GM21576 (cell line): ENCODE measurements around the gene APCDD1.
"Not testable (repeated sequence)": the region's sequence is repeated elsewhere in the genome, so short reads cannot be mapped to it uniquely, and the experiment has no call there.

Experiments
- ATAC-seq: cut with Tn5 transposase; IDR thresholded peaks from one replicate; pipeline ENCODE4 v1.9.1; 2021; ENCODE audit warnings: mild to moderate bottlenecking, moderate library complexity; ENCODE audit not compliant: unreplicated experiment

APCDD1 gene

DNA sequence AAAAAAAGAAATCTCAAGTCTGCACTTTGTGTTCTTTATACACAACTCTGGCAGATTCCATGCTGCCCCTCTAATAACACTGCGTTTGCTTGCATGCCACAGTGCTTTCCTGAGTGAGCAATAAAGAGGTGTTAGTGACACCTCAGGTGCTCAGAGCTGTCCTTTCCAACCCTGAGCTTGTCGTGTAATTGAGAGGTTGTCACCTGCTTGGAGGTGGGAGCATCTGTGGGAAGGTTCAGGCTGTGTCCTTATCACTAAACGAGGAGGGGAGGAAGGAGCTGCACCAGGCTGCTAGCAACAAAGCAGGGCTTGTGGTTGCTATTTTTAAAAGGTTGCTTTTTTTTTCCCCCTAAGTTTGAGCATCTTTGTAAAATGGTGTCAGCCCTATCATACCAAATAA lies 31.9 kb downstream of the APCDD1 start:
- no peak for ATAC-seq

DNA sequence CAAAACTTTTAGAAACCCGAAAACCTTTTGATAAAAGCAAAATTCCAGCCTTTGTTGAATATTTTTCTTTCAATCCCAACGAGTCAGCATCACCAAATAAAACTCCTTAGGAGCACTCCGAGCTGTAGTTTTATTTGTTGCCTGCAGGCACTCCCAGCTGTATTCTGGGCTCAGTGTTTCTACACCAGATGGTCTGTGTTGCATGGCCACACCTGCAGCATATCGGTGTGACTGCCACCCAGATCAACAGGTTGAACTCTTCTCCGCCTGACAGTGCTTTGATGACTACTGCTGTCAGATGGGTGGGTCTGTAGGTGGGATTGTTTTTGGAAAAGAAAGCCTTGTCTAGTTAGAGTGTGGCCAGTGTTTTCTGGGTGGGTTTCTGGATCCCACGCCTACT lies 32.7 kb downstream of the APCDD1 start:
- no peak for ATAC-seq

DNA sequence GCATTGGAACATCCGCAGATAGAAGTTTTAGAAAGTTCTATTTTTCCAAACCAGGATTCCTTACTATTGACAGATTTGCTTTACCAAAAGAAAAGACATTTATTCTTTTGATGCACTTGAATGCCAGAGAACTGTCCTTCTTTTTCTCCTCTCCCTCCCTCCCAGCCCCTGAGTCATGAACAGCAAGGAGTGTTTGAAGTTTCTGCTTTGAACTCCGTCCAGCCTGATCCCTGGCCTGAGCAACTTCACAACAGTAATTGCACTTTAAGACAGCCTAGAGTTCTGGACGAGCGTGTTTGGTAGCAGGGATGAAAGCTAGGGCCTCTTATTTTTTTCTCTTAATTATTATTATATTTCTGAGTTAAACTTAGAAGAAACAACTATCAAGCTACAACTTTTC lies 33.6 kb downstream of the APCDD1 start:
- no peak for ATAC-seq

DNA sequence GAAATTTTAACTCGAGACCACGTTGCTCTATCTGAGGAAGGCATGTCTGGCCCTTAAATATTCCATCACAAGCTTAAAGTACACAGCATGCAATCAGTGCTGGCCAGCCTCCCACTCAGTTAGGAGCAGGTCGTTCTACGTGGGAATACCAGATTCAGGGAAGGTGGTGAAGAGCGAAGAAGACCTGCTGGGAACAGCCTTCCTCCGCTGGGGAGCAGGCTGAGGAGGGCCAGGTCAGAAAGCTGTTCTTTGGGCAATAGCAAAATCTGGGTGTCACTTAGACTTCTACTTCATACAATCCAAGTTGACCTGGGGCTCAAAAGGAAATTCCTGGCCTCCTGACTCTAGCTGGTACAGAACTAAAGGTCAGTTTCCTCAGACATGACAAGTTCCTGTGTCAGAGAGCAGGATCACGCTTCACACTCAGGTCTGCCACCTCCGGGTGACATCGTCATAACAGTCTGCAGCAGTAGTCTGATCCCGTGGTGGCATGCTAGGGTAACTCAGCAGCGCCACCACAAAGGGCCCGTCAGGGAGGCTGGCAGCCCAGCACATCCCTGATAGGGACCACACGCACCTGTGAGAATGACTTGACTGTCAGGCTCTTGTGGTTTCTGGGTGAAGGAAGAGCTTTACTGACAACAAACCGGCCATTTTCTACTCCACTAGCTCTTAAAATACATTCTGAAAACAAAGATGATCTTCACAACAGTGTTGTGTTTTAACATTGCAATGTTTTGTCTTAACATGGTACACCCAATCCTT lies 36.1 kb downstream of the APCDD1 start:
- ATAC-seq = peak; percentile 98

DNA sequence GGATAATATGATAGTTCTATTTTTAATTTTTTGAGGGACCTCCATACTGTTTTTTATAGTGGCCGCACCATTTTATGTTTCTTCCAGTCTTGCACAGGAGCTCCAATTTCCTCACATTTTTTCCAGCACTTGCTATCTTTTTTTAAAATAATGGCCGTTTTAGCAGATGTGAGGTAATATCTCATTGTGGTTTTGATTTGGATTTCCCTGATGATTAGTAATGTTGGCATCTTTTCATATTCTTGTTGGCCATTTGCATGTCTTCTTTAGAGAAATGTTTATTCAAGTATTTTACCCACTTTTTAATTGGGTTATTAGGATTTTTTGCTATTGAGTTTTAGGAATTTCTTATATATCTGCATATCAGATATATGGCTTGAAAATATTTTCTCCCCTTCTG lies 41.5 kb downstream of the APCDD1 start:
- ATAC-seq = no peak

GRCh38 chr18:10497206-10497749 lies 42.8 kb downstream of the APCDD1 start:
- no peak for ATAC-seq

DNA sequence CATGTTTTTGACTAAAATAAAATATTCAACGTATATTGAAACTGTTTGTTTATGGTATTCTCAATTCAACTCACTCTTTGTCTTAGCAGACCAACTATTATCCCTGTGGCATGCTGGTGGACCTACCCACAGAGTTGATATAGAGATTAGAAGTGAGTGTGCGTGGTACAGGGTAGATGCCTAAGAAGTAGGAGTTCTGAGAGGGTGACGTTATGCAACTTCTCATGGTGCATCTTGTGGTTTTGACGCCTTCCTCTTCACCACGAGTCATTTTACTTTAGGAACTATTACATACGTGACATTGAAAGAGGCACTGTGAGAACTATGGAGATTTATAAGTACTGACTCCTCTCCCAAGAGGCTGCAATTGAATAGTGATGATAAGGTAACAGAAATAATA lies 44.8 kb downstream of the APCDD1 start:
- ATAC-seq = no peak

GRCh38 chr18:10500038-10500437 lies 45.6 kb downstream of the APCDD1 start:
- ATAC-seq = no peak

GRCh38 chr18:10504723-10505122 lies 50.3 kb downstream of the APCDD1 start:
- no peak for ATAC-seq

- not testable (repeated sequence) for ATAC-seq
Measured at GRCh38 chr18:10505892-10506291, 51.5 kb downstream of the APCDD1 start.

DNA sequence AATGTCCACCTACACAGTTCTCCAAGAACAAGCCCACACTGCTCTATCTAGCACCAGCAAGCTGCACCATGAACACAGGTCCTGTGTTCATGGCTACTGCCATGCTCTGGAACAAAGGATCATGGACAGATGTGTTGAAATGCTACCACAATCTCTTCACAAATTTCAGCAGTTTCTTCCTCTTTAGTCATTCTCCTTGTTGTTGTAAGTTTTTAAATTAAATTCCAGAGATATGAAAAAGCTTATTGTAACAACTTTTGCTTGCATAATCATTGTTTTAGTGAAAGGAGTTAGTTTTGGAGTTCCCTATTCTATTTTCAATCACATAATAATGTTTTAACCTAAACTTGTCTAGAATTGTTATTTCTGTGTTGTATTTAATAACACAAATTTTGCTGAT lies 54.2 kb downstream of the APCDD1 start:
- no peak for ATAC-seq

DNA sequence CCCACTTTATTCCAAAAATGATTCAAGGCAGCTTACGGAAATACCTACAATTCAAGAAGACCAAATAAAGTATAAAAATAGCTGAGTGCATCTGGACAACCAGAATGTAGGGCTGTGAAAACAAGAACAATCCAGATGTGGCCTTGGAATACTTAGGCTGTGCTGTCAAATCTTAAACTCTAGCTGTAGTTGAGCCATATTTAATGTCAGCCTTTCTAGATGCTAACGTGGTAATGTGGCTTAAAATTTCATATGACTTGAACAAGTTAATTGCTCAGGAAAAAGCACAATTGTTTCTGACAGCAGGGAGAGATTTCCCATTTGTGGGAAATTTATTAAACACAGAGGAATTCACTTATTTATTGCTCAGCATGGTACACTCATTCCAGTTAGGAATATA lies 56.8 kb downstream of the APCDD1 start:
- no peak for ATAC-seq

GRCh38 chr18:10514082-10514481 lies 59.6 kb downstream of the APCDD1 start:
- no peak for ATAC-seq

GRCh38 chr18:10514601-10515000 lies 60.2 kb downstream of the APCDD1 start:
- no peak for ATAC-seq

GRCh38 chr18:10515456-10515855 lies 61.0 kb downstream of the APCDD1 start:
- no peak for ATAC-seq

- no peak for ATAC-seq
Measured at GRCh38 chr18:10516078-10516477, 61.6 kb downstream of the APCDD1 start.

DNA sequence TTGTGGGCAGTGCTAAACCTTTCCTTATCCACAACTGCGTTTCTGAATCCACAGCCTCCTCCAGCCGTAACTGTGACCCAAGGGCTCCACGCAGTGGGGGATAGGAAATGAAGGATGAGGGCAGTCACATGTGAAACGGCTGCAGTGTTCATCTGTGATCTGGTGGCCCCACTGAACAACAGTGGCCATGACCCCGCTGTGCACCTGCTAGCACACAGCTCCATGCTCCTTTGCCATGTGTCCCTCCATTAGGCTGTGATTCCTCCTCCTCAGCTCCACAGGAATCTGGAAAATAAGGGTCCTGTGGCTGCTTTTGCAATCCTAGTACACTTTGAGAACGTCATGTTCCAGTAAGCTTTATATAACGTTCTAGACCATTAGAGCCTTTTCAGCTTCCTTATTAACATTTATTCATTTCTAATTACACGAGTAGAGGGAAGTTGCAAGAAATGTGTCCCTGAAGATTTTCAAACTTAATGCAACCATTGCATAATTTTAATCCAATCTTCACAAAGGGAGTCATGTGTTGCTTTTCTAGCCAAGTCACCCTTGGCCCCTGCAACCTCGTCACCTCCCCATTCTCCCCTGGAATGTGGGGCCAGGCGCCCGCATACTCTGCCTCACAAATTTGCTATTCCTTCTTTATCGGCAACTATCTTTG lies 64.3 kb downstream of the APCDD1 start:
- no peak for ATAC-seq

- ATAC-seq = no peak
Measured at GRCh38 chr18:10519366-10519765, 64.9 kb downstream of the APCDD1 start.

DNA sequence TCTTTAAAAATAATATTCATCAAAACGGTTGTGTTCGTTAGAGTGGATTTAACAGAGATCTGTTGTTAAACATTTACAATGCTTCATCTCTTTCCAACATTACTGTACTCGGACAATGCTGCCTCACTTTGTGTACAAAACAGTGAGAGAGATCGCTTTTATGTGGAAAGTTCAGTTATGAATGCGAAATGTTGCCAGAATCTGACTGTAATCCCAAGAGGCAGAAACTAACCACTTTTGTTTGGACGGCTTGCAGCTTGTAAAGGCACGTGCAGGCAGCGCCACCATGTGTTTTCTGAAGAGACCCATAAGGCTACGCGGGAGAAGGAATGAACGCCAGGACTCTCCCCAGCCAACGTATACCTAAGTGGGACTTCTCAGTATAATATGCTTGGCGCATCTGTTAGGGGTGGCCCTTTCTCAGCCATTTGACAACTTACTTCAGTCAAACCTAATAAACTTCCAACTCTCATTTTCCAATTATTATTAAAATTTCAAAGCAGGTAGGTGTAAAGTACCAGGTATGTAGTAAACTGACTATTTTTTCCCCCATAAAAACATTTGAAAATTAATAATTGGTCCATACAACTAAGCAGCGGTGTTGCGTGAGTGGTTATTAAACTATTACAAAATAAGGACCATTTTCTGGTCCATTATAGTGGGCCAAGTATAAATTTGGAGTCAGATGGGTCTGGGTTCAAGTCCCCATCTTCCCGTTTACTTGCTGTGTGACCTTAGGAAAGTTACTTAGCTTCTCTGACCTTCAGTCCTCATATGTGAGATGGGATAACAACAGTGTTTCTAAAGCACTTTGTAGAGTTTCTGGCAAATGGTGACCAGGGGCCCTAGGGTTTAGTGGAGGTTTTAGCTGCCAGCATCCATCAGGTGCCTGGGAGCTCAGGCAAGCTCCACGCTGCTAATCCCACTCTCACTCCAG lies 65.8 kb downstream of the APCDD1 start:
- ATAC-seq = peak; percentile 73

DNA sequence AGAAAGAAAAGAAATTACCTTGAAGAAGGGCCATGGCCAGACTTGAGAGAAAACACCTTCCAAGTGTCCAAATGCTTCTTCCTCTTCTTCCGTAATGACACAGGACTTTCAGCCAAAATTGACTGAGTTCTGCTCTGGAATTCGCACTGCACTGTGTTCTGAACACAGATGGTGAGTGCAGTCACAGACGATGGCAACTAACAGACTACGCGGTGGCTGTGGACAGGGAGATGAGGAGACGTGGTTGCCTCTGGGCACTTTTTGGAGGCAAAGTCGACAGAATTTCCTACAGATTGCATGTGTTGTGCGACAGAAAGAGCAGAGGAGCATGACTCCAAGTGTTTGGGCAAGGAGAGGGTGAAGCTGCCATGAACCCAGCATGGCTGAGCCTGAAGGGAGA lies 67.1 kb downstream of the APCDD1 start:
- ATAC-seq = no peak

DNA sequence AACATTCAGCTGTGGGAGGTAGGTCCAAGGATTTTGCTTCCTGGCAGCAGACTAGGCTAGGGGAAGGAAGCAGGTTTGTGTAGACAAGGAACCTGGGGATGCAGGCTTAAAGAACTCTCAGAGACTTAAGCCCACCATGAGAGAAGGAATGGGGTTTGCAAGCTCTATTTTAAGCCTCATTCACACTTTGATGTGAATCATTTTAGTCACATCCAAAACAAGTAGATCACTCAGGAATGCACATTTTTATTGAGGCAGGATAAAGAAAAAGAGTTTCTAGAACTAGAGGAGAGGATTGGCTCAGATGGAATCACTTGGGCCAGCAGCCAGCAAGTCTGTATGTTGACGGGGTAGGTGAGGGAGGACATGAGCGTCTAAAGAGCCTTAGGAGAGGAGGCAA lies 68.1 kb downstream of the APCDD1 start:
- ATAC-seq = no peak
